ENCODE results near the gene OR4Q3.

DNA sequence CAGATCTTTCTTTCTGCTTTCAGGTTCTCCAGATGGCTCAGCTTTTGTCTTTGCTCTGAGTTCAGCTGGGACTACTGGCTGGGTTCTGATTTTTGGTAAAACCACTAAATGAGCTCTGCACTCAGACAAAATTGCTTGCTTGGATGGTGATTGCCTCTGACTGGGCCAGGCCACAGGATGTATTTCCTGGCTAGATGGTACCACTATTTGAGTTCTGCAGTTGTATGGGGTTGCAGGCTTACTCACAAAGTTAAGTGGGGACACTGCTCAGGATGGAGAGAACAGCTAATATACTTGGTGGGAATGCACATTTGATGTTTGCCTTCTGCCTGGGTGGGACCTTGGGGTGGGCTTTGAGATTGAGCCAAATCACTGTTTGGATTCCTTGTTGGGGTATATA is 14.0 kb upstream of the OR4Q3 start:
- TF ChIP-seq CTCF (IDR thresholded peaks at IDR 0.05), result no peak
- no peak for TF ChIP-seq POLR2A (IDR thresholded peaks at IDR 0.05)
- no peak for TF ChIP-seq EP300 (IDR thresholded peaks at IDR 0.05)
